Measurements from ENCODE around the gene IFNE. TPM values are rescaled to one million over a fixed set of nuclear protein-coding genes. Genes with fewer than 3 reads are reported as not detected.

The IFNE gene
- total and polyA plus RNA-seq, 2 donors (not counting 3 experiments of a cell fraction or from before 2014, with no cell fraction given): 0.22 to 1.4 TPM

DNA sequence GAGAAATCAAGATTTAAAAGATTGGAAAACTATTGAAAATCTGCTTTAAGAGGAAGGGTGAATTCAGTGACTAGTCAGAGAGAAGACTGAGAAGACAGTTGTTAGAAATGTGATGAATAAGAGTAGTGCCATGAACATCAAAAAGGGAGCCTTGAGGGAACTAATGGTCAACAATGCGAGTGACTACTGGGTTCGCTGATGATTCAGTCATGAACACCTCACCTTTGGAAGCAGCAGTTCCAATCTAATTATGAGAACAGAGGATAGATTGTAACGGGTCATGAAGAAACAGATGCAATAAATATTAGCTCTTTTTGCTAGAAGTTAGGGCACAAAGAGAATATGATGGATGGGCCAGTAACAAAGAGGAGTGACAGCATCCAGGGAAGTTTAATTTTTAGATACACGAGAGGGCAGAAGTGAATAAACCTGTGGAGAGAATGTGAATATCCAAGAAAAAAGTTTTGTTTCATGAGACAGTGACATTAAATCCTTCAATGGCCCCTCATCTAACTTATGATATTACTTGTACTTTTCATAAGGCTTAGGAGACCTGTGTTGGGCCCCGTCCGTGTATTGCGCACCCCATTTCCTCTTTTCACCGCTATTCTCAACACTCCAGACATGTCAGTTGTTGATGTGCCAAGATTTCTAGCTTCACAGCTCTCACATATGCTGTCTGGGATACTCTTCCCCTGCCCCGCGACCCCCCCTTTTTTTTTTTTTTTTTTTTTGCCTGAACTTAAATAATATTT lies 23.5 kb upstream of the IFNE start:
- TF ChIP-seq MYC (IDR thresholded peaks at IDR 0.05; ENCODE audit: low read depth, low read length) (no peak), POLR2AphosphoS5 (IDR thresholded peaks at IDR 0.05; ENCODE audit: insufficient read depth, low read depth, low read length) (peak; percentile 47), GATA2 (IDR thresholded peaks at IDR 0.05; ENCODE audit: insufficient read depth, insufficient read length, low read depth, low read length) (no peak), EZH2 (IDR thresholded peaks at IDR 0.05; ENCODE audit: borderline replicate concordance, low read depth, low read length, severe bottlenecking) (no peak), POLR2A (IDR thresholded peaks at IDR 0.05; ENCODE audit: low read depth, low read length) (peak; percentile 24), FOS (IDR thresholded peaks at IDR 0.05; ENCODE audit: borderline replicate concordance, insufficient read depth, low read length) (peak; percentile 5), JUN (IDR thresholded peaks at IDR 0.05; ENCODE audit: borderline replicate concordance, insufficient read depth, insufficient read length, low read depth) (no peak)
- TF ChIP-seq, protein P1, sequence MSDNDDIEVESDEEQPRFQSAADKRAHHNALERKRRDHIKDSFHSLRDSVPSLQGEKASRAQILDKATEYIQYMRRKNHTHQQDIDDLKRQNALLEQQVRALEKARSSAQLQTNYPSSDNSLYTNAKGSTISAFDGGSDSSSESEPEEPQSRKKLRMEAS (IDR thresholded peaks at IDR 0.05; ENCODE audit: insufficient read depth, insufficient read length): no peak
- TF ChIP-seq, protein P2, sequence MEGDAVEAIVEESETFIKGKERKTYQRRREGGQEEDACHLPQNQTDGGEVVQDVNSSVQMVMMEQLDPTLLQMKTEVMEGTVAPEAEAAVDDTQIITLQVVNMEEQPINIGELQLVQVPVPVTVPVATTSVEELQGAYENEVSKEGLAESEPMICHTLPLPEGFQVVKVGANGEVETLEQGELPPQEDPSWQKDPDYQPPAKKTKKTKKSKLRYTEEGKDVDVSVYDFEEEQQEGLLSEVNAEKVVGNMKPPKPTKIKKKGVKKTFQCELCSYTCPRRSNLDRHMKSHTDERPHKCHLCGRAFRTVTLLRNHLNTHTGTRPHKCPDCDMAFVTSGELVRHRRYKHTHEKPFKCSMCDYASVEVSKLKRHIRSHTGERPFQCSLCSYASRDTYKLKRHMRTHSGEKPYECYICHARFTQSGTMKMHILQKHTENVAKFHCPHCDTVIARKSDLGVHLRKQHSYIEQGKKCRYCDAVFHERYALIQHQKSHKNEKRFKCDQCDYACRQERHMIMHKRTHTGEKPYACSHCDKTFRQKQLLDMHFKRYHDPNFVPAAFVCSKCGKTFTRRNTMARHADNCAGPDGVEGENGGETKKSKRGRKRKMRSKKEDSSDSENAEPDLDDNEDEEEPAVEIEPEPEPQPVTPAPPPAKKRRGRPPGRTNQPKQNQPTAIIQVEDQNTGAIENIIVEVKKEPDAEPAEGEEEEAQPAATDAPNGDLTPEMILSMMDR (IDR thresholded peaks at IDR 0.05; ENCODE audit: extremely low read depth in 1 of 2, insufficient read depth in 1 of 2, low read depth in 1 of 2, low read length in 2 of 2): no peak
- intact Hi-C loops (cut with micrococcal nuclease) (loop anchor here (2.0 kb wide), 2 partner anchors 53 to 183 kb away; no protein-coding TSS in a partner anchor), dilution Hi-C loops (cut with MboI; ENCODE audit: extremely low pct_ligation_motif_present, low sequenced_read_pairs) (no loop called here)
- FAIRE-seq (no peak), DNase-seq (ENCODE audit: low read depth, low spot score) (no peak)
- no peak overlapping the region for H3K4me3 ChIP-seq (replicated peaks in 1 of 3; ENCODE audit: insufficient read depth in 1 of 3, low read depth in 1 of 3, low read length in 3 of 3)
- CTCF ChIA-PET: interaction anchor here (0.7 to 1.2 kb wide), 2 partner anchors 11 to 54 kb away, joined by 3 to 4 read pairs; no protein-coding TSS in a partner anchor
- BruUV-seq (replicated peaks): no TSS peak
- no peaks in the 10 kb centered on the region for H4K20me1 ChIP-seq (replicated peaks; ENCODE audit: control insufficient read depth, extremely low read depth, insufficient read depth, low read length)
- POLR2A ChIA-PET: no interaction called here
- H3K9me1 ChIP-seq (replicated peaks; ENCODE audit: control insufficient read depth, extremely low read depth, insufficient read depth, low read length): no peaks in the 10 kb centered on the region
- no peaks in the 10 kb centered on the region for H3K36me3 ChIP-seq (ENCODE audit: control insufficient read depth in 2 of 2, extremely low read depth in 1 of 2, insufficient read depth in 2 of 2, low read length in 2 of 2)
- H2AFZ ChIP-seq (ENCODE audit: low read depth, low read length): no peak overlapping the region
- no peak overlapping the region for H3K4me2 ChIP-seq (ENCODE audit: insufficient read depth, low read length)
- H3K9ac ChIP-seq (replicated peaks; ENCODE audit: extremely low read depth, insufficient read depth, low read length): no peak overlapping the region
- H3K9me3 ChIP-seq (replicated peaks; ENCODE audit: control insufficient read depth, insufficient read depth, low read length): no peaks in the 10 kb centered on the region
- H3K27me3 ChIP-seq (ENCODE audit: control insufficient read depth in 2 of 2, insufficient read depth in 2 of 2, low read length in 2 of 2): no peaks in the 10 kb centered on the region
- no peak overlapping the region for H3K27ac ChIP-seq (ENCODE audit: insufficient read depth, low read depth, low read length)
- peaks cover 41% of the 10 kb centered on the region for H3K79me2 ChIP-seq (ENCODE audit: control insufficient read depth, insufficient read depth, low read length)
- peaks cover 29% of the 10 kb centered on the region for H3K4me1 ChIP-seq (ENCODE audit: control insufficient read depth, extremely low read depth, insufficient read depth, low read length)

All from endothelial cell of umbilical vein (primary cell).